Neural cell (in vitro differentiated cells): ENCODE results near the gene GNPTG. TPM values are rescaled to one million over a fixed set of nuclear protein-coding genes. Genes with fewer than 3 reads are reported as not detected.

ENCODE experiments used
- H2AFZ ChIP-seq: fragments of 200-600, 300-800 bp; sonication (generic), shearing (Covaris generic); 2 replicates; pipeline ENCODE4 v1.6.0; 2014; ENCODE audit warnings: low read depth, mild to moderate bottlenecking, antibody characterized with exemption, low read length, moderate library complexity
- H3F3A ChIP-seq: fragments of 200-600 bp; shearing (Covaris generic); 2 replicates; pipeline ENCODE4 v1.6.1; 2016; ENCODE audit warnings: mild to moderate bottlenecking, moderate library complexity, mixed read lengths, antibody characterized with exemption, low read length; ENCODE audit not compliant: insufficient read depth, poor library complexity, severe bottlenecking
- H3K27ac ChIP-seq: fragments of 200-600, 300-800 bp; sonication (generic), shearing (Covaris generic); 2 replicates; pipeline ENCODE4 v1.5.1; 2014; ENCODE audit warnings: mild to moderate bottlenecking, low read length, moderate library complexity
- H3K27me3 ChIP-seq: fragments of 300-800, 200-600 bp; sonication (generic), shearing (Covaris generic); 2 replicates; pipeline ENCODE4 v1.6.0; 2014; ENCODE audit warnings: mild to moderate bottlenecking, low read depth, low read length, moderate library complexity; ENCODE audit not compliant: insufficient read depth
- H3K36me3 ChIP-seq: fragments of 300-800, 200-600 bp; sonication (generic), shearing (Covaris generic); 2 replicates; pipeline ENCODE4 v1.5.1; 2014; ENCODE audit warnings: mild to moderate bottlenecking, antibody characterized with exemption, low read length, moderate library complexity; ENCODE audit not compliant: insufficient read depth
- H3K4me2 ChIP-seq: fragments of 300-800, 200-600 bp; sonication (generic), shearing (Covaris generic); 2 replicates; pipeline ENCODE4 v1.6.0; 2014; ENCODE audit warnings: mild to moderate bottlenecking, low read length
- H3K4me3 ChIP-seq: fragments of 300-800, 200-600 bp; sonication (generic), shearing (Covaris generic); 2 replicates; pipeline ENCODE4 v1.5.1; 2014; ENCODE audit warnings: mild to moderate bottlenecking, low read length, moderate library complexity
- H3K79me2 ChIP-seq: fragments of 200-600 bp; shearing (Covaris generic); replicated peaks from 2 replicates; pipeline ENCODE4 v1.6.0; 2014; ENCODE audit warnings: mild to moderate bottlenecking, low read length, moderate library complexity; ENCODE audit not compliant: insufficient read depth
- H3K9ac ChIP-seq: fragments of 300-800, 200-600 bp; sonication (generic), shearing (Covaris generic); 2 replicates; pipeline ENCODE4 v1.6.1; 2016; ENCODE audit warnings: mild to moderate bottlenecking, low read length, mixed read lengths
- H3K9me2 ChIP-seq: fragments of 200-600 bp; shearing (Covaris generic); 2 replicates; pipeline ENCODE4 v1.6.1; 2016; ENCODE audit warnings: mild to moderate bottlenecking, low read length, mixed read lengths; ENCODE audit not compliant: insufficient read depth
- H3K9me3 ChIP-seq: fragments of 200-600, 300-800 bp; sonication (generic), shearing (Covaris generic); 2 replicates; pipeline ENCODE4 v1.6.1; 2016; ENCODE audit warnings: mild to moderate bottlenecking, mixed run types, low read length, moderate library complexity, mixed read lengths
- H4K20me1 ChIP-seq: fragments of 200-600 bp; shearing (Covaris generic); 2 replicates; pipeline ENCODE4 v1.6.1; 2016; ENCODE audit warnings: mild to moderate bottlenecking, mixed run types; ENCODE audit not compliant: insufficient read depth
- EP300 ChIP-seq: fragments of 450-650 bp; conservative IDR thresholded peaks from 2 replicates; pipeline ENCODE4 v1.6.1; 2014; ENCODE audit warnings: antibody characterized with exemption, mild to moderate bottlenecking, moderate library complexity; ENCODE audit not compliant: poor library complexity, severe bottlenecking
- EZH2 ChIP-seq: fragments of 200-600, 300-800 bp; shearing (Covaris generic), sonication (generic); IDR thresholded peaks from 2 replicates; pipeline ENCODE4 v1.6.1; 2014; ENCODE audit warnings: antibody characterized with exemption, low read length, borderline replicate concordance, mild to moderate bottlenecking; ENCODE audit not compliant: insufficient read depth, poor library complexity, severe bottlenecking
- MXI1 ChIP-seq: fragments of 450-650 bp; conservative IDR thresholded peaks from 2 replicates; pipeline ENCODE4 v1.6.1; 2014; ENCODE audit warnings: antibody characterized with exemption, mild to moderate bottlenecking; ENCODE audit not compliant: poor library complexity, severe bottlenecking
- POLR2AphosphoS5 ChIP-seq: IDR thresholded peaks from 2 replicates; pipeline ENCODE4 v1.6.1; 2012
- RAD21 ChIP-seq: fragments of 450-650 bp; conservative IDR thresholded peaks from 2 replicates; pipeline ENCODE4 v1.6.1; 2014; ENCODE audit warnings: antibody characterized with exemption, mild to moderate bottlenecking, moderate library complexity
- SMC3 ChIP-seq: fragments of 450-650 bp; conservative IDR thresholded peaks from 2 replicates; pipeline ENCODE4 v1.6.1; 2014; ENCODE audit warnings: antibody characterized with exemption, mild to moderate bottlenecking, moderate library complexity; ENCODE audit not compliant: poor library complexity
- TAF1 ChIP-seq: IDR thresholded peaks from 2 replicates; pipeline ENCODE4 v1.6.1; 2012; ENCODE audit warnings: low read depth
- polyA plus RNA-seq: library from polyadenylated mRNA; depleted of rRNA; stranded (reverse); fragments of >200 nt; gene quantifications from 2 replicates; pipeline ENCODE4 v1.2.3, GENCODE V29; 2014
- TF ChIP-seq, protein P1 (sequence below): IDR thresholded peaks from 2 replicates; pipeline ENCODE4 v1.6.1; 2012; ENCODE audit warnings: borderline replicate concordance
- TF ChIP-seq, protein P2 (sequence below): fragments of 450-650 bp; IDR thresholded peaks from 2 replicates; pipeline ENCODE4 v1.5.1; 2014; ENCODE audit warnings: antibody characterized with exemption, mild to moderate bottlenecking, moderate library complexity; ENCODE audit not compliant: poor library complexity, severe bottlenecking

The GNPTG gene
- polyA plus RNA-seq, 1 donor from 2014 or later = 90.5 TPM

DNA sequence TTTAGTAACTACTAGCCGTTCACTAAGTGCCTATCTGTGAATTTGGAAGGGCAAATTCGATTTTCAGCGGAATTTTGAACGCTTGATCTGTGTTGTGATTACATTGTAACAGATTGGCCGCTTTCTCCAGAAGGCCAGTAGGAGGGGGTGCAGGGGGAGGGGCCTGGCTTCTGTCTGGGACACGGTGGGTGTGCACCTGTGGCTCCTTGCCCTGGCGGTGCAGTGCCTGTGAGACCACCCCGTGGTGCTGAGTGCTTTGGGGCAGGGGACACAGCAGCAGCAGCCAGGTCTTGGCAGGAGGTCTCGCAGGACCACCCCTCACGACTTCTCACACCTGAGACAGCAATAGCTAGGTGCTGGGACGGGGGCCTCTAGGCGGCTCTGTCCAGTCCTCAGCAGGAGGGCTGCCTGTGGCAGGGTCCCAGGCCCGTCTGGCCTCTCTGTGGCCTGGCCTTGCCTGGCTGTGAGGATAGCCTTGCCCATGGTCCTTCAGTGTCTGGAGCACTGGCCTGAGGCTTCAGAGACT lies 40.5 kb upstream of the GNPTG start (continued):
- TF ChIP-seq, protein P1, sequence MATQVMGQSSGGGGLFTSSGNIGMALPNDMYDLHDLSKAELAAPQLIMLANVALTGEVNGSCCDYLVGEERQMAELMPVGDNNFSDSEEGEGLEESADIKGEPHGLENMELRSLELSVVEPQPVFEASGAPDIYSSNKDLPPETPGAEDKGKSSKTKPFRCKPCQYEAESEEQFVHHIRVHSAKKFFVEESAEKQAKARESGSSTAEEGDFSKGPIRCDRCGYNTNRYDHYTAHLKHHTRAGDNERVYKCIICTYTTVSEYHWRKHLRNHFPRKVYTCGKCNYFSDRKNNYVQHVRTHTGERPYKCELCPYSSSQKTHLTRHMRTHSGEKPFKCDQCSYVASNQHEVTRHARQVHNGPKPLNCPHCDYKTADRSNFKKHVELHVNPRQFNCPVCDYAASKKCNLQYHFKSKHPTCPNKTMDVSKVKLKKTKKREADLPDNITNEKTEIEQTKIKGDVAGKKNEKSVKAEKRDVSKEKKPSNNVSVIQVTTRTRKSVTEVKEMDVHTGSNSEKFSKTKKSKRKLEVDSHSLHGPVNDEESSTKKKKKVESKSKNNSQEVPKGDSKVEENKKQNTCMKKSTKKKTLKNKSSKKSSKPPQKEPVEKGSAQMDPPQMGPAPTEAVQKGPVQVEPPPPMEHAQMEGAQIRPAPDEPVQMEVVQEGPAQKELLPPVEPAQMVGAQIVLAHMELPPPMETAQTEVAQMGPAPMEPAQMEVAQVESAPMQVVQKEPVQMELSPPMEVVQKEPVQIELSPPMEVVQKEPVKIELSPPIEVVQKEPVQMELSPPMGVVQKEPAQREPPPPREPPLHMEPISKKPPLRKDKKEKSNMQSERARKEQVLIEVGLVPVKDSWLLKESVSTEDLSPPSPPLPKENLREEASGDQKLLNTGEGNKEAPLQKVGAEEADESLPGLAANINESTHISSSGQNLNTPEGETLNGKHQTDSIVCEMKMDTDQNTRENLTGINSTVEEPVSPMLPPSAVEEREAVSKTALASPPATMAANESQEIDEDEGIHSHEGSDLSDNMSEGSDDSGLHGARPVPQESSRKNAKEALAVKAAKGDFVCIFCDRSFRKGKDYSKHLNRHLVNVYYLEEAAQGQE = no peak

DNA sequence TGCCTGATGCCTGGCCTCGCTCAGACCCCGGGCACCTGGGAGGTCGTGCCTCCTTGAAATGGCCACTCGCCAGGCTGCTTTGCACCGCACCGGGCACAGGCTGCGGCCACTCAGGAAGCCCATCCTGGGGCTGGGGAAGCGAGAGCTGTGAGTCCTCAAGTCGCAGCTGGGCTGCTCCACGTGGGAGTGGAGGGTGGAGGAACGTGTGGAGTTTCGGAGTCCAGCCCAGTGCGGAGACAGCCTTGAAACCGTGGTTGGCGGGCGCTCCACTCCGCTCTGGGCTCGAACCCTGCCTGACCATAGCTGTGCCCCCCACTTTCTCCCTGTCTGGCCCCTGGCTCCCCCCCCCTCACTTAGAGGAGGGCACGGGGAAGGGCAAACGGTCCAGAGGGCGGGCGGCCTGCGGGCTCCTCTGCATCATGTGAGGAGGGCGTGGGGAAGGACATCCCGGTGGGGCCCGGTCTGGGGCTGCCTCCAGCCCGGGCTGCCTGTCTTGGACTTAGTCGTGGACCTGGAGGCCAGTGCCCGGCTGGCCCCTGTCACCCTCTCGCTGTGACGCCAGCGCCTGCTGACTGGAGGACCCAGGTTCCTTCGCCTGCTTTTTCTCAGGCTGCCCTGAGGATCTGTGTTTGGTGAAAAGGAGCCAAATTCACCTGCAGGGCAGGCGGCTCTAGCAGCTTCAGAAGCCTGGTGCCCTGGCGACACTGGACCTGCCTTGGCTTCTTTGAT lies 39.8 kb upstream of the GNPTG start:
- H3F3A ChIP-seq = no peaks in the 10 kb centered on the region
- no peaks in the 10 kb centered on the region for H3K27me3 ChIP-seq
- no peaks in the 10 kb centered on the region for H3K36me3 ChIP-seq
- H3K9ac ChIP-seq = peak overlapping the region; percentile 83
- H3K27ac ChIP-seq = no peak overlapping the region
- no peak overlapping the region for H2AFZ ChIP-seq
- H4K20me1 ChIP-seq = peaks cover 53% of the 10 kb centered on the region
- H3K4me3 ChIP-seq = peak overlapping the region; percentile 81
- no peaks in the 10 kb centered on the region for H3K9me2 ChIP-seq
- H3K9me3 ChIP-seq = no peaks in the 10 kb centered on the region
- no peak overlapping the region for H3K4me2 ChIP-seq
- TF ChIP-seq, protein P1 = no peak
- no peak for TF ChIP-seq TAF1
- TF ChIP-seq, protein P2, sequence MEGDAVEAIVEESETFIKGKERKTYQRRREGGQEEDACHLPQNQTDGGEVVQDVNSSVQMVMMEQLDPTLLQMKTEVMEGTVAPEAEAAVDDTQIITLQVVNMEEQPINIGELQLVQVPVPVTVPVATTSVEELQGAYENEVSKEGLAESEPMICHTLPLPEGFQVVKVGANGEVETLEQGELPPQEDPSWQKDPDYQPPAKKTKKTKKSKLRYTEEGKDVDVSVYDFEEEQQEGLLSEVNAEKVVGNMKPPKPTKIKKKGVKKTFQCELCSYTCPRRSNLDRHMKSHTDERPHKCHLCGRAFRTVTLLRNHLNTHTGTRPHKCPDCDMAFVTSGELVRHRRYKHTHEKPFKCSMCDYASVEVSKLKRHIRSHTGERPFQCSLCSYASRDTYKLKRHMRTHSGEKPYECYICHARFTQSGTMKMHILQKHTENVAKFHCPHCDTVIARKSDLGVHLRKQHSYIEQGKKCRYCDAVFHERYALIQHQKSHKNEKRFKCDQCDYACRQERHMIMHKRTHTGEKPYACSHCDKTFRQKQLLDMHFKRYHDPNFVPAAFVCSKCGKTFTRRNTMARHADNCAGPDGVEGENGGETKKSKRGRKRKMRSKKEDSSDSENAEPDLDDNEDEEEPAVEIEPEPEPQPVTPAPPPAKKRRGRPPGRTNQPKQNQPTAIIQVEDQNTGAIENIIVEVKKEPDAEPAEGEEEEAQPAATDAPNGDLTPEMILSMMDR = no peak
- no peak for TF ChIP-seq RAD21
- TF ChIP-seq MXI1 = no peak
- TF ChIP-seq SMC3 = no peak
- H3K79me2 ChIP-seq = peaks cover 55% of the 10 kb centered on the region

DNA sequence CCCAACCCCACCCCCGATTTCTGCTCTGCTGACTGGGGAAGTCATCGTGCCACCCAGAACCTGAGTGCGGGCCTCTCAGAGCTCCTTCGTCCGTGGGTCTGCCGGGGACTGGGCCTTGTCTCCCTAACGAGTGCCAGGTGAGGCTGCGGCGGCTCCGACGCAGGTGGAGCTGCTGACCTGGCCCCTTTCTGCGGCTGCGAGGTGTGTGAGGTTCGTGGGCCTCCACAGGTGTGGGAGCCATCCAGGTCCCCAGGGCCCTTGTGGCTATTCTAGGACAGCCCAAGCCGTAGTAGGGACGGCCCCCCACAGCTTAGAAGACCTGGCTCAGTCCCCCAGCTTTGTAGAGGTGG lies 39.3 kb upstream of the GNPTG start:
- H3K9ac ChIP-seq = no peak overlapping the region
- no peaks in the 10 kb centered on the region for H3K36me3 ChIP-seq
- H3K27ac ChIP-seq = no peak overlapping the region
- no peaks in the 10 kb centered on the region for H3K9me3 ChIP-seq
- no peaks in the 10 kb centered on the region for H3K27me3 ChIP-seq
- no peak overlapping the region for H2AFZ ChIP-seq
- no peaks in the 10 kb centered on the region for H3K9me2 ChIP-seq
- H3K4me2 ChIP-seq = no peak overlapping the region
- peaks cover 60% of the 10 kb centered on the region for H3K79me2 ChIP-seq
- peak overlapping the region; percentile 81 for H3K4me3 ChIP-seq
- peaks cover 58% of the 10 kb centered on the region for H4K20me1 ChIP-seq
- H3F3A ChIP-seq = no peaks in the 10 kb centered on the region
- TF ChIP-seq RAD21 = no peak
- TF ChIP-seq, protein P1 = no peak
- TF ChIP-seq EZH2 = no peak
- TF ChIP-seq EP300 = no peak
- no peak for TF ChIP-seq POLR2AphosphoS5
- TF ChIP-seq MXI1 = no peak
